ENCODE results near the gene SLC7A8. TPM values are rescaled to one million over a fixed set of nuclear protein-coding genes. Genes with fewer than 3 reads are reported as not detected.
"Not testable (repeated sequence)": the region's sequence is repeated elsewhere in the genome, so short reads cannot be mapped to it uniquely, and the experiment has no call there.

Gene SLC7A8
- total and polyA plus RNA-seq, 4 experiments from 2014 or later, result 0.56 to 4.1 (median 1.5) TPM

GRCh38 chr14:23215421-23215820 lies 32.0 kb upstream of the SLC7A8 start:
- Mint-ChIP-seq H3K36me3 (peaks cover 0 to 5% of the 10 kb centered on the region in 2 donors), H3K9me3 (peaks cover 0 to 12% (median 4%) of the 10 kb centered on the region in 8 donors), H3K27ac (no peak overlapping the region), H3K4me3 (no peak overlapping the region), H3K4me1 (no peaks in the 10 kb centered on the region), H3K27me3 (peaks cover 14 to 25% of the 10 kb centered on the region in 2 donors)
- no peak overlapping the region for H3K27ac ChIP-seq (ENCODE audit: low read depth, low read length)
- no peaks in the 10 kb centered on the region for H3K27me3 ChIP-seq (ENCODE audit: insufficient read depth, low read length)
- no peaks in the 10 kb centered on the region for H3K36me3 ChIP-seq (ENCODE audit: insufficient read depth, low read length)
- intact Hi-C loops (cut with micrococcal nuclease), result no loop called here
- POLR2A ChIA-PET (ENCODE audit: partially characterized antibody), result no interaction called here
- CTCF ChIA-PET (ENCODE audit: partially characterized antibody), result no interaction called here
- H3K4me3 ChIP-seq (ENCODE audit: low read length in 2 of 2), result no peak overlapping the region
- H3K4me1 ChIP-seq (ENCODE audit: insufficient read depth, low read length), result no peaks in the 10 kb centered on the region
- no peak for DNase-seq
- H3K9me3 ChIP-seq (ENCODE audit: control insufficient read depth in 1 of 2, low read length in 2 of 2), result no peaks in the 10 kb centered on the region

- no peaks in the 10 kb centered on the region for H3K36me3 Mint-ChIP-seq
- peaks cover 0 to 5% (median under 1%) of the 10 kb centered on the region in 8 donors for H3K9me3 Mint-ChIP-seq
- Histone ChIP-seq H3K4me1 (ENCODE audit: insufficient read depth, low read length) (no peaks in the 10 kb centered on the region), H3K9me3 (ENCODE audit: control insufficient read depth in 1 of 2, low read length in 2 of 2) (no peaks in the 10 kb centered on the region), H3K4me3 (ENCODE audit: low read length in 2 of 2) (no peak overlapping the region), H3K27me3 (ENCODE audit: insufficient read depth, low read length) (no peaks in the 10 kb centered on the region), H3K36me3 (ENCODE audit: insufficient read depth, low read length) (no peaks in the 10 kb centered on the region), H3K27ac (ENCODE audit: low read depth, low read length) (no peak overlapping the region)
- no peak overlapping the region for H3K27ac Mint-ChIP-seq
- CTCF ChIA-PET (ENCODE audit: partially characterized antibody), result interaction anchor here (1.5 kb wide), 1 partner anchor 9 kb away, joined by 3 read pairs; no protein-coding TSS in a partner anchor
- POLR2A ChIA-PET (ENCODE audit: partially characterized antibody), result no interaction called here
- H3K27me3 Mint-ChIP-seq, result peaks cover 13 to 32% of the 10 kb centered on the region in 2 donors
- DNase-seq, result no peak
- no peaks in the 10 kb centered on the region for H3K4me1 Mint-ChIP-seq
- intact Hi-C loops (cut with micrococcal nuclease), result no loop called here
- H3K4me3 Mint-ChIP-seq, result no peak overlapping the region
Observed at GRCh38 chr14:23209651-23210423, 26.4 kb upstream of the SLC7A8 start.

- no peak overlapping the region for H3K4me3 Mint-ChIP-seq
- ChIA-PET POLR2A (ENCODE audit: partially characterized antibody) (no interaction called here), CTCF (ENCODE audit: partially characterized antibody) (interaction anchor here (0.9 kb wide), 1 partner anchor 30 kb away, joined by 4 read pairs; no protein-coding TSS in a partner anchor)
- no peaks in the 10 kb centered on the region for H3K36me3 Mint-ChIP-seq
- H3K9me3 Mint-ChIP-seq, result peaks cover 0 to under 1% (median 0%) of the 10 kb centered on the region in 8 donors
- no peak overlapping the region for H3K27ac Mint-ChIP-seq
- no peaks in the 10 kb centered on the region for H3K4me1 Mint-ChIP-seq
- DNase-seq, result no peak
- H3K9me3 ChIP-seq (ENCODE audit: control insufficient read depth in 1 of 2, low read length in 2 of 2), result no peaks in the 10 kb centered on the region
- intact Hi-C loops (cut with micrococcal nuclease), result no loop called here
- H3K27me3 ChIP-seq (ENCODE audit: insufficient read depth, low read length), result no peaks in the 10 kb centered on the region
- H3K4me3 ChIP-seq (ENCODE audit: low read length in 2 of 2), result no peak overlapping the region
- no peaks in the 10 kb centered on the region for H3K36me3 ChIP-seq (ENCODE audit: insufficient read depth, low read length)
- H3K4me1 ChIP-seq (ENCODE audit: insufficient read depth, low read length), result no peaks in the 10 kb centered on the region
- peaks cover 13 to 31% of the 10 kb centered on the region in 2 donors for H3K27me3 Mint-ChIP-seq
- H3K27ac ChIP-seq (ENCODE audit: low read depth, low read length), result no peak overlapping the region
Observed at GRCh38 chr14:23208324-23208723, 24.9 kb upstream of the SLC7A8 start.

- Histone ChIP-seq H3K27me3 (ENCODE audit: insufficient read depth, low read length) (no peaks in the 10 kb centered on the region), H3K27ac (ENCODE audit: low read depth, low read length) (no peak overlapping the region), H3K9me3 (ENCODE audit: control insufficient read depth in 1 of 2, low read length in 2 of 2) (no peaks in the 10 kb centered on the region), H3K36me3 (ENCODE audit: insufficient read depth, low read length) (no peaks in the 10 kb centered on the region), H3K4me1 (ENCODE audit: insufficient read depth, low read length) (no peaks in the 10 kb centered on the region), H3K4me3 (ENCODE audit: low read length in 2 of 2) (no peak overlapping the region)
- H3K9me3 Mint-ChIP-seq, result no peaks in the 10 kb centered on the region
- H3K4me1 Mint-ChIP-seq, result no peaks in the 10 kb centered on the region
- H3K4me3 Mint-ChIP-seq, result no peak overlapping the region
- ChIA-PET POLR2A (ENCODE audit: partially characterized antibody) (no interaction called here), CTCF (ENCODE audit: partially characterized antibody) (no interaction called here)
- H3K27me3 Mint-ChIP-seq, result peaks cover 13 to 29% of the 10 kb centered on the region in 2 donors
- no peak for DNase-seq
- intact Hi-C loops (cut with micrococcal nuclease), result no loop called here
- H3K36me3 Mint-ChIP-seq, result no peaks in the 10 kb centered on the region
- no peak overlapping the region for H3K27ac Mint-ChIP-seq
Observed at GRCh38 chr14:23207146-23207540, 23.7 kb upstream of the SLC7A8 start.

- no peaks in the 10 kb centered on the region for H3K27me3 ChIP-seq (ENCODE audit: insufficient read depth, low read length)
- no peak for DNase-seq
- Mint-ChIP-seq H3K36me3 (no peaks in the 10 kb centered on the region), H3K27ac (no peak overlapping the region), H3K9me3 (no peaks in the 10 kb centered on the region), H3K4me1 (no peaks in the 10 kb centered on the region), H3K4me3 (no peak overlapping the region), H3K27me3 (peaks cover 13 to 27% of the 10 kb centered on the region in 2 donors)
- no peaks in the 10 kb centered on the region for H3K4me1 ChIP-seq (ENCODE audit: insufficient read depth, low read length)
- ChIA-PET CTCF (ENCODE audit: partially characterized antibody) (interaction anchor here (0.9 kb wide), 1 partner anchor 173 kb away, joined by 3 read pairs; no protein-coding TSS in a partner anchor), POLR2A (ENCODE audit: partially characterized antibody) (no interaction called here)
- intact Hi-C loops (cut with micrococcal nuclease), result no loop called here
- H3K27ac ChIP-seq (ENCODE audit: low read depth, low read length), result no peak overlapping the region
- no peak overlapping the region for H3K4me3 ChIP-seq (ENCODE audit: low read length in 2 of 2)
- H3K36me3 ChIP-seq (ENCODE audit: insufficient read depth, low read length), result no peaks in the 10 kb centered on the region
- no peaks in the 10 kb centered on the region for H3K9me3 ChIP-seq (ENCODE audit: control insufficient read depth in 1 of 2, low read length in 2 of 2)
Observed at GRCh38 chr14:23206422-23207145, 23.1 kb upstream of the SLC7A8 start.

- ChIA-PET CTCF (ENCODE audit: partially characterized antibody) (interaction anchor here (1.5 kb wide), 1 partner anchor 81 kb away, joined by 5 read pairs; no protein-coding TSS in a partner anchor), POLR2A (ENCODE audit: partially characterized antibody) (no interaction called here)
- Mint-ChIP-seq H3K27me3 (peaks cover 4 to 7% of the 10 kb centered on the region in 2 donors), H3K4me3 (no peak overlapping the region), H3K27ac (no peak overlapping the region), H3K9me3 (no peaks in the 10 kb centered on the region), H3K36me3 (no peaks in the 10 kb centered on the region), H3K4me1 (no peaks in the 10 kb centered on the region)
- Histone ChIP-seq H3K4me1 (ENCODE audit: insufficient read depth, low read length) (no peaks in the 10 kb centered on the region), H3K27ac (ENCODE audit: low read depth, low read length) (no peak overlapping the region), H3K9me3 (ENCODE audit: control insufficient read depth in 1 of 2, low read length in 2 of 2) (no peaks in the 10 kb centered on the region), H3K27me3 (ENCODE audit: insufficient read depth, low read length) (no peaks in the 10 kb centered on the region), H3K36me3 (ENCODE audit: insufficient read depth, low read length) (no peaks in the 10 kb centered on the region), H3K4me3 (ENCODE audit: low read length in 2 of 2) (no peak overlapping the region)
- no peak for DNase-seq
- intact Hi-C loops (cut with micrococcal nuclease), result no loop called here
Observed at GRCh38 chr14:23202001-23202400, 18.5 kb upstream of the SLC7A8 start.

GRCh38 chr14:23199141-23199540 lies 15.7 kb upstream of the SLC7A8 start:
- H3K4me1 Mint-ChIP-seq; H3K4me3 Mint-ChIP-seq; H3K9me3 Mint-ChIP-seq; H3K27me3 ChIP-seq (ENCODE audit: insufficient read depth, low read length); H3K9me3 ChIP-seq (ENCODE audit: control insufficient read depth in 1 of 2, low read length in 2 of 2); H3K36me3 Mint-ChIP-seq; H3K36me3 ChIP-seq (ENCODE audit: insufficient read depth, low read length); DNase-seq; intact Hi-C loops (cut with micrococcal nuclease); H3K27ac ChIP-seq (ENCODE audit: low read depth, low read length); POLR2A ChIA-PET (ENCODE audit: partially characterized antibody); H3K27me3 Mint-ChIP-seq; H3K4me3 ChIP-seq (ENCODE audit: low read length in 2 of 2); CTCF ChIA-PET (ENCODE audit: partially characterized antibody); H3K4me1 ChIP-seq (ENCODE audit: insufficient read depth, low read length); H3K27ac Mint-ChIP-seq: not testable (repeated sequence)

All from CD4-positive, alpha-beta memory T cell (primary cell).